ENCODE measurements around the gene AMN1. TPM values are rescaled to one million over a fixed set of nuclear protein-coding genes. Genes with fewer than 3 reads are reported as not detected.

Gene AMN1
- total RNA-seq, 1 experiment from 2014 or later, result 26.9 TPM

- intact Hi-C loops (cut with micrococcal nuclease), result no loop called here
- no peak for ATAC-seq
- Histone ChIP-seq H3K9ac (ENCODE audit: low read length) (no peak overlapping the region), H3K36me3 (ENCODE audit: control insufficient read depth in 1 of 2, insufficient read depth in 2 of 2, low read length in 2 of 2) (no peaks in the 10 kb centered on the region), H3K27me3 (ENCODE audit: insufficient read depth, low read length) (no peaks in the 10 kb centered on the region), H3K27ac (ENCODE audit: low read depth, low read length) (no peak overlapping the region), H3K9me2 (ENCODE audit: insufficient read depth) (no peaks in the 10 kb centered on the region), H2AFZ (ENCODE audit: low read depth, low read length, poor library complexity, severe bottlenecking) (no peak overlapping the region), H3K79me2 (ENCODE audit: insufficient read depth, low read length) (no peaks in the 10 kb centered on the region), H3K9me3 (ENCODE audit: control insufficient read depth in 1 of 2, insufficient read depth in 1 of 2, low read depth in 1 of 2, low read length in 2 of 2) (no peaks in the 10 kb centered on the region), H4K20me1 (ENCODE audit: insufficient read depth) (no peaks in the 10 kb centered on the region), H3K4me3 (replicated peaks in 1 of 2; ENCODE audit: low read depth in 1 of 2, low read length in 2 of 2) (no peak overlapping the region), H3K4me1 (ENCODE audit: control insufficient read depth in 1 of 2, insufficient read depth in 2 of 2, low read length in 2 of 2) (peaks cover 13 to 17% of the 10 kb centered on the region in 2 experiments), H3K4me2 (ENCODE audit: low read length) (no peak overlapping the region)
- TF ChIP-seq POLR2A (IDR thresholded peaks at IDR 0.05; ENCODE audit: borderline replicate concordance, extremely low read depth, insufficient read depth, insufficient read length) (no peak), REST (IDR thresholded peaks at IDR 0.05; ENCODE audit: low read depth) (no peak), POLR2AphosphoS5 (IDR thresholded peaks at IDR 0.05; ENCODE audit: low read depth, low read length) (no peak), EZH2 (IDR thresholded peaks at IDR 0.05) (no peak), MAX (IDR thresholded peaks at IDR 0.05) (no peak), TCF7L2 (IDR thresholded peaks at IDR 0.05; ENCODE audit: borderline replicate concordance, extremely low read depth, insufficient read depth, insufficient read length) (no peak), SP1 (IDR thresholded peaks at IDR 0.05; ENCODE audit: low read depth) (no peak), ELF1 (IDR thresholded peaks at IDR 0.05; ENCODE audit: borderline replicate concordance, low read depth) (no peak), CBX3 (IDR thresholded peaks at IDR 0.05; ENCODE audit: low read depth) (no peak), ZFX (IDR thresholded peaks at IDR 0.05) (no peak), RAD21 (IDR thresholded peaks at IDR 0.05; ENCODE audit: low read depth) (no peak), SIN3A (IDR thresholded peaks at IDR 0.05; ENCODE audit: low read depth) (no peak), JUND (IDR thresholded peaks at IDR 0.05) (no peak), YY1 (IDR thresholded peaks at IDR 0.05; ENCODE audit: extremely low read depth, insufficient replicate concordance, low read depth, low read length) (no peak), SRF (IDR thresholded peaks at IDR 0.05; ENCODE audit: low read depth) (no peak)
- no TSS peak for BruUV-seq (replicated peaks)
- DNase-seq (ENCODE audit: low read depth, low spot score), result no peak
- POLR2A ChIA-PET, result no interaction called here
- RAD21 ChIA-PET (ENCODE audit: low non-redundant PET in 1 of 2, low total read pairs in 2 of 2, uncharacterized antibody in 2 of 2, unreplicated experiment in 2 of 2), result no interaction called here
- CTCF ChIA-PET, result no interaction called here
These were observed 37.1 kb upstream of the AMN1 start for GRCh38 chr12:31765931-31766330.
